CD4-positive, alpha-beta T cell treated with Interferon gamma for 1 hour (primary cell): ENCODE measurements around the gene HLA-DPB1.
A peak's percentile ranks its signal among the peaks of the same experiment; 100 is the strongest.
"Not testable (repeated sequence)": the region's sequence is repeated elsewhere in the genome, so short reads cannot be mapped to it uniquely, and the experiment has no call there.

ENCODE experiments used
- DNase-seq: peaks from one replicate; pipeline ENCODE4 v3.0.0-alpha.2; 2020

The HLA-DPB1 gene

GRCh38 chr6:33072508-33073100, 3.2 kb upstream of the HLA-DPB1 start:
- DNase-seq, result no peak

DNA sequence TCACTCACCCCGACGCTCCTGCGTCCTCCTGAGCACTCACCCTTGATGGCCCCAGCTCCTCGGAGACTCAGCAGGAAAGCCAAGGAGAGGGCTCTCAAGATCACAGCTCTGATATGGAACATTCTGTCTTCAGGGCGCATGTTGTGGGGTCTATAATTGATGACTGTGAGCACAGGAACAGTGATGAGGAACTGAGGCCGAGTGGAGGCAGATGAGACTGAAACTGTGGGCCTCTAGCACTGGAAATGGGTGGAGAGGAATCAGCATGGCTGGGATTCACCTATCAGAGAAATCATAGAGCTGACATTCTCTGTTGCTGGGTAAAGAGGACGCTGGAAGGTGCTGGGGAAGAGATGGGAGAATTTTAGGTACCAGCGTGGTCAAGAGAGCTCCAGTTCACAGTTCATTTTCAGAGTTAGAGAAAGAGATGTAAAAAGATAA, 2.3 kb upstream of the HLA-DPB1 start, which contains the start of gene HLA-DPA1:
HLA-DPA1 (minus strand) TSS at position 219 of the 441 bp plus-strand sequence.
- peak; percentile 78 for DNase-seq

DNA sequence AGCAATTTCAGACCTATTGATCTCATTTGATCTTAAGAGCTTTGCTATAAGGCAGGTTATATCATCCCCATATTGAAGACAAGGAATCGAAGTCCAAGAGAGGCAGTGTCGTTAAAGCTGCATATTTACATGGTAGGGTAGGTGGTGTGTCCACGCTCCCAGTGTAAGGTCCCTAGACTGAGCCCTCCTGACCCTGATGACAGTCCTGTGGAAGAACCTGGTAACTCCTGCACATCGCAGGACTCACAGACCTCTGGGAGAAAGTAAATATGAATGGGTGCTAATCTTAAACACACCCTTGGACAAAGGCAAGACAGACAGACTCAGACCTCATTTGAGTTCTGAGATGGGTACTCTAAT, 602 bp upstream of the HLA-DPB1 start:
- DNase-seq, result no peak

DNA sequence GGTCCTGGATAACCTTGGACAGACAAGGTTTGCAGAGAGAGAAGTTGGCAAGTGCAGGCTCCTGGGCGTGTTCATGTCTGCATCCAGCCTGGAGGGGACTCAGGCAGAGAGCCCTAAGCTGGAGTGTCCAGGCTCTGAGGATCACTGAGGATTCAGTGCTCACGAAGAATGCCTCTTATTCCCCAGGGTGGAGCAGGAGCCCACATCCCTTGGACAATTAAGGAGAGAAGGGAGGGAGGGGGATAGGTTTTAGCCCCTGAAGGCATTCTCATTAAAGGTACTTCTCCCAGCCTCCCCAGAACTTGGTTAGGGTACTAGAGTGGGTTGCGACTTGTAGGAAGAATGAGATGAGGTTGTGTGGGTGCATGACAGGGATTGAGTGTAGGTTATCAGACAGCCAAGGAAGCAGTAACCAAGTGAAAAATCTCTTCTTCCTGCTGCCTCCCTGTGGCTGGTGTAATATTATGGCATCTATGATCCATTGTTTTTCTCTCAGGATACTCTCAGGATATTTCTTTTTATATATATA, 680 bp downstream of the HLA-DPB1 start:
- no peak for DNase-seq

DNA sequence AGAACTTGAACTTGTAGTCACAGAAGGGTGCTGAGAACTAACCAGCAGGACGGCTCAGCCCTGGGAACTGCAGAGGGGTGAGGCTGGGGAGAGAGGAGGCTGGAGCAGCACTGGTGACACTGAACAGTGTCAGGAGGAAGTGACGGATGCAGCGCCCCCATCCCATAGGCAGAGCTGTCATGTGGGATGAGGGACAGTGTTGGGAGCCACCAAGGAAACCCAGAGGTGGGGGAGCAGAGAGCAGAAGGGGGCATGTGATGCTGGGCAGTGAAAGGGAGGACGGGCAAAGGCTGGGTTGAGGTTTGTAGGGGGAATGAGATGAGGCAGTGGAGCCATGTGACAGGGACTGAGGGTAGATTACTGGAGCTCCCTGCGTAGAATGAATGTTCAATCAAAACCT, 2.1 kb downstream of the HLA-DPB1 start:
- DNase-seq, result no peak

GRCh38 chr6:33078442-33078841, 2.7 kb downstream of the HLA-DPB1 start:
- no peak for DNase-seq

DNA sequence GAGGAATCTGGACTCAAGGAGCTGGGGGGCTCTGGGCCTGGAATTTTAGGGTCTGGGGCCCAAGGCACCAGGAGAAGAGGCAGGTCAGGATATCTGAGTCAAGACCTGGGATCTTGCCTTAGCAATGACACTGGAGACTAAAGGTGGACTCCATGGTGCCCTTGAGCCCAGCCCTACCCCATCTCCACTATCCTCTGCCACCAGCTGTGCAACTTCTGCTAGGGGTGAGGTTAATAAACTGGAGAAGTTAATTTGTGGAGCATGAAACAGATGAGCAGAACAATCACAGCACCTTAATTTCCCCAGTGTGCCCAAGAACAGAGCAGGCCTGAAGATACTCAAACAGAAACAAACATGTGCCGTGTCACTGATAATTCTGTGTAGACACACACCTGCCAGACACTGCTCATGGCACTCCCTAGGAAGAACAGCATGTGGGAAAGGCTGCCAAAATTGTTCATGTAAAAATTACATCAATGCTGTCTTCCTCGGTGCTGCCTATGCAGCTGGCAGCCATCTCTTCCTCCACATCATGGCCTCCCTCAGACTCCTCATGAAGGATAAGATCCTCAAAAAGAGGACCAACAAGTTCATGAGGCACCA, 3.2 kb downstream of the HLA-DPB1 start:
- DNase-seq, result no peak

DNA sequence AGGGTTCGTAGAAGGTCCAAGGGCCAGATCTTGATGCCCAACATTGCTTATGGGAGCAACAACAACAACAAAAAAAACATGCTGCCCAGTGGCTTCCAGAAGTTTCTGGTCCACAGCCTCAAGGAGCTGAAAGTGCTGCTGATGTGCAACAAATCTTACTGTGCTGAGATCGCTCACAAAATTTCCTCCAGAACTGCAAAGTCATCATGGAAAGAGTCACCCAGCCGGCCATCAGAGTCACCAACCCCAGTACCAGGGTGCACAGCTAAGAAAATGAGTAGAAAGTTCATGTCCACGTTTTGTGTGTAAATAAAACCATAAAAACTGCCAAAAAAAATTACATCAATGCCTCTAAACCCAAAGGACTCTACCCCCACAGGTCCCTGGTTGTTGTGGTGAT, 3.8 kb downstream of the HLA-DPB1 start:
- no peak for DNase-seq

GRCh38 chr6:33080127-33081089, 4.6 kb downstream of the HLA-DPB1 start:
- DNase-seq, result no peak

DNA sequence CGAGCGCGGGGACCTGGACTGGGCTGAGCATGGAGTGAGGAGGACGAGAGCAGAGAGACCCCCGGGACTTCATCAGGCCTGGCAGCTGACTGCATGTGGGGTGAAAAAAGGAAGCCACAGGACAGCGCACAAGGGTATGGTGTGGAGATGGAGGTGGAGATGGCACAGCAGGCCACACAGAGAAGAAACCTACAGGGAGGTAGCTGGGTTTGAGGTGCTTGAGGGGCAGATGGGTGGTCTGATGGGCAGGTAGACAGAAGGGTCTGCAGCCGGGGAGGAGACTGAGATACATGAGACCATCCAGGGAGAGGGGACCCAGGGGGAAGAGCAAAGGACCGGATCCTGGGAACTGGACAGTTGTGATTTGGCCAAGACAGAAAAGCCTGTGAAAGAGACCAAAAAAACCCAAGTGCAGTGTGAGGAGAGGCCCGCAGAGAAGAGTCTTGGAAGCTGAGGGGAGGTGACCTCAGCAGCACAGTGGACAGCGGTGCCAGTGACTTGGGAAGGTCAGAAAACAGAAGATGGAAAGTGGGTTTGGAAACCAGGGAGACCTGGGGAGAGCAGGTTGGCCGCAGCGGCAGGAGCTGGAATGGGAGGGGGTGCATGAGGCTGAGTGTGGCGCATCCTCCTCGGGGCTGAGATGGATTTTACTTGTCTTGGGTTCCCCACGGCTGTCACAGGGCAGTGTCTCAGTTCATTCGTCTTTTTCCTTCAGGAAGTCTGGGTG, 5.5 kb downstream of the HLA-DPB1 start:
- DNase-seq, result no peak

GRCh38 chr6:33082702-33083101, 6.9 kb downstream of the HLA-DPB1 start:
- DNase-seq, result no peak

GRCh38 chr6:33085627-33086026, 9.8 kb downstream of the HLA-DPB1 start:
- DNase-seq, result no peak

DNA sequence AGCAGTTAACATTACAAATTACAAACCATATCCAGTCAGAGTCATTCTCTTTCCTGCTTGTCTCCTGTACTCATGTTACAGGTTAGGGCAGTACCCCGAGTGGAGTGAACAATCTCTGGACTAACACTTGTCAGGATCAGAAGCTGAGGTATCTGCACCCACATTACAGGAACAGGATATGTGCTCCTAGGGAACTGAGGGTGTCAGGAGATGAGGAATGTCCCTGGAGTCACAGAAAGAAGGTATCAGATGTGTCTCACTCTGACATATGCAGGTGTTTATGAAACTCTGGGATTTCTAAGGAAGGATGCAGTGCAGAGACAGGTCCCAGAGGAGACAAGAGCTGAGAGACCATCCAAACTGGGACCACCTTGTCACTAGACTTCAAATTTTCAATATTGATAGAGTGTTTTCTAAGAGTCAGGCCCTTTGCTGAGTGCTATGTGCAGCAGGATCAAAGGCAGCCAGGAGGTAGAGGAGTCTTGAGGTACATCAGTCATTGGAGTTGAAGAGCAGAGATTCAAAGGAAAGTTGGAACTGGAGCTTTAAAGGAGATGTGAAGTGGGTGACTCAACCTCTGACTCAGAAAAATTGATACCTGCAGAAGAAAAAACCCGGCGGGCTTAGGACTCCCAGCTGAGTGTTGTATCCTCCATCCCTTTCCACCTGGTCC, 12.6 kb downstream of the HLA-DPB1 start:
- DNase-seq, result no peak

DNA sequence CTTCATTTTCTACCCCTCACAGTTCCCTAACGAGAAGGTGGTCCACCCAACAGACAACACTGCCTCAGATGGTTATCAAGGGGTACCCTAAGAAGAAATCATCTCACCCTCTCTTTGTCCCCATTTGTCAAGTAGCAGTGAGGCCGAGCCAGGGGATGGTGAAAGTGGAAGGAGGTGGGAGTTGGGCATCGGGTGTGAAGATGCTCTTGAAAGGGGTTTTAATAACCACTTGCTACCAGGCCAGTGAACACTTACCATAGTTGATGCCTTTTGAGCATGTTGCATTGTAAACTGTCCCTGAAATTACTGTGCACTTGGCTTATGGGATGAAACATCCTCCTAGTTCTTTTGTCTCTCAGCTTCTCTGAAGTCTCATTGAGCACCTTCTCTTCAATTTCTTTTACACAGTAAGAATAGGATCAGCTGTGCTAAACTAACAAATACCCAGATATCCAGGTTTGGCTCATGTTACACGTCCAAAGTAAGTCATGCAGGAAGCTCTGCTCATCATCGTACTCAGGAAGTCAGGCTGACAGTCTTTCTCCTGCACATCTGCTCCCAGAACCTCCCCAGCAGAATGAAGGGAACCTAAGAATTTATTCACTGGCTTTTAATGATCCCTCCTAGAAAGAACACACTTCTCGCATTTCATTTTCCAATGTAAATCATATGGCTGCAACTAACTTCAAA, 13.3 kb downstream of the HLA-DPB1 start:
- DNase-seq, result no peak

DNA sequence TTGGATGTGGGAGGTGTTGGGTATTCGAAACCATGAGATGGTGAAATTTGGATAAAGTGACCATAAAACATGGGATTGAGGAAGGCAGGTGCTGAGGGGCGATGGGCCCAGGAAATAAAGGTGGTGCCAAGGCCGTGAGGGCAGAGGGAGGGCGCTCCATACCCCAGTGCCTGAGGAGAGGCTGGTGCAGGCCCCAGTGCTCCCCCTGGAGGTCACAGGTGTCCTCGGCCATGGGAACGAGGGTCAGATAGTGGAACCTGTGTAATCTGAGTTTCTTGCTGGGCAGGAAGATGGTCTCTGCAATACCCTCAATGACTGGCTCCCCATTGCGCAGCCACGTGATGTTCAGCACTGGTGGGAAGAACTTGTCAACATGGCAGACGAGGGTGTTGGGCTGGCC, 16.2 kb downstream of the HLA-DPB1 start:
- DNase-seq, result peak; percentile 31

- no peak for DNase-seq
Observed at GRCh38 chr6:33092385-33092784, 16.6 kb downstream of the HLA-DPB1 start.

DNA sequence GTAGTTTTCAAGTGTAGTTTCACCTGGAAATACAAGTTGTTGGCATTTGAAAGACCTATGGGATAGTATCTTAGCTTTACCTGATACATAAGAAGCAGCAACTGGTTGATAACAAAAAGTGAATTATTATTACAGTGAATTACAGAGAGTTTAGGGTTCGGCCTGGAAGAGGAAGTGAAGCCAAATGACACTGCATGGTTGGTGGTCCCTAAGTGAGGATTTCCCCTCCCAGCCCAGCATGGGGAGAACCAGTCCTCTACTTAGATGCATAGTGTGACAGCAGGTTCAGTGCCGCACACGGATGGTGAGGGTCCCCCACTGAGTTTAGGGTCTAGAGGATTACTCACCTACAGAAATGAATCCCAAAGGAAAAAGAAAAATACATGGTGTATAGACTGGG, 18.1 kb downstream of the HLA-DPB1 start:
- no peak for DNase-seq

GRCh38 chr6:33095681-33096080, 19.9 kb downstream of the HLA-DPB1 start:
- no peak for DNase-seq

- DNase-seq, result not testable (repeated sequence)
Observed at GRCh38 chr6:33101121-33101737, 25.4 kb downstream of the HLA-DPB1 start.

DNA sequence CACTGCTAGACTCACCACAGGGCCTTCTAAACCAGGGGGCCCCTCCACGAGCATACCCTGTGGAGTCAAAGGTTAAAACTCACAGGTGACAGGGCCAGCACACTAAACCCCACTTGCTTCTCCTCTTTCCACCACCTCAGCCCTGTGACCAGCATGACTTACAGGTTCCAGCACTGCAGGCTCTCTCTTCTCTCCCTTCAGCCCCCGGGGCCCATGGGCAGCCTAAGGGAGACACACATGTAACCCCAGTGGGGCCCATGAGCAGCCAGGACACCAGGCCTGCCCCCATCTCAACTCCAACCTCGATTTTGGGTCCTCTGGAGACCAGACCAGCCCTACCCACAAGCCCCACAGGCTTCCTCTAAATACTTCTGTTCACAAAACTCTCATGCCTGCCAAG, 28.0 kb downstream of the HLA-DPB1 start:
- DNase-seq, result no peak

- no peak for DNase-seq
Observed at GRCh38 chr6:33104887-33105286, 29.1 kb downstream of the HLA-DPB1 start.
